Measurements from ENCODE around the gene CSAD. TPM values are rescaled to one million over a fixed set of nuclear protein-coding genes. Genes with fewer than 3 reads are reported as not detected.
"Not testable (repeated sequence)": the region's sequence is repeated elsewhere in the genome, so short reads cannot be mapped to it uniquely, and the experiment has no call there.

CSAD gene
- total RNA-seq, 1 experiment from 2014 or later = 2.8 TPM

- peak; percentile 51 for DNase-seq (ENCODE audit: low spot score)
These were observed 363 bp upstream of the CSAD start for GRCh38 chr12:53180931-53181645.

DNA sequence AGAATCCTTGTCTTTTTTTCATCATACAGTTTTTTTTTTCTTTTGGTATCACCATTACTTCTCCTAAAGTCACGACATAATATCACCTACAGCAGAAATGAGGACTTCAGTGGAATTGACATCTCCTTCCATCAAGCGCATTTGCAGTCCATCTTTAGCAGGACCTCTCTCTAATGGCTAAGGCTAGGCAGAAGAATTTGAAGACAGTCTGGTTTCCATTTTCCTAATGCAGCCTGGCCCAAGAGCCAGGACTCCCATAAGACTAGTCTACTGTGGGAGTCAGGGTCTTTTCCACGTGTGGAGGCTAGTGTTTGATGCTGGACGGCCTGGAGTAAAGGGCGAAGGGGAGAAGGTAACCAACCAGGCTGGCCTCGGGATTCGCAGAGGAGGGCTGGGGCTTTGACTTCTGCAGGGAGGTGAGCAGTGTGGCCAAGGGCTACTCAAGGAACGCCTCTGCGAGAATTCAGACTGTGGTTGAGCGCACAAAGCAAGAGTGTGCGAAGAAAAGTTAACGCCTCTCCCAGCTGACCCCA is 972 bp downstream of the CSAD start:
- no peak for DNase-seq (ENCODE audit: low spot score)

- DNase-seq (ENCODE audit: low spot score) = not testable (repeated sequence)
These were observed 1.9 kb downstream of the CSAD start for GRCh38 chr12:53178803-53179202.

GRCh38 chr12:53177447-53177846 is 3.3 kb downstream of the CSAD start:
- not testable (repeated sequence) for DNase-seq (ENCODE audit: low spot score)

- DNase-seq (ENCODE audit: low spot score) = no peak
These were observed 4.0 kb downstream of the CSAD start for GRCh38 chr12:53176750-53177149.

DNA sequence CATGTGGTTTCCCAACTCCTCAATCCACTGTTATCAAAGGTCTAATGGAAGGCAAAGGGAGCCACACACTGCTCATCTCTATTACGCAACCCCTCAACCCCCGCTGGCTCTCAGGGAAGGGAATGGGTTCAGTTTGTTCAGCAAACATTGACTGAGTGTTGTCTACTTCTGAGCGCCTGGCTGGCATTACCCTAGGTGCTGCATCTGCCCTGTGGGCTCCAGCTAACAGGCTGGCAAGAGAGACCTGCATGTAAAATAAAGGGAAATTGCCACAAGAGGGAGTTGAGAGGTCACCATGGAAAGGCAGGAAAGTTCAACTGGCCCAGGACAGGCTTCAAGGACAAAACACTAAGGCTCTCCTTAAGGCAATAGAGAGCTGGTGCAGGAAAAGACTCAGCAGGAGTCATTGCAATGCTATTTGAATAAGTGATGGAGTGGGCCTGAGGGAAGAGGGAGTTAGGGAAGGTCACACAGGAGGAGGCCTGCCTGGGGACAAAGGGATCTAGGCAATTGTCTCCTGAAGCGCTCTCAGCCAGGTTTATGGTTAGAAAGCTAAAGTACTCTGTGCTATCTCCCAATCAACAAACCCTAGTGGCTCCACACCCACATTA is 5.7 kb downstream of the CSAD start:
- DNase-seq (ENCODE audit: low spot score) = no peak

GRCh38 chr12:53173085-53173715 is 7.5 kb downstream of the CSAD start:
- DNase-seq (ENCODE audit: low spot score) = no peak

- no peak for DNase-seq (ENCODE audit: low spot score)
These were observed 8.4 kb downstream of the CSAD start for GRCh38 chr12:53172352-53172751.

DNA sequence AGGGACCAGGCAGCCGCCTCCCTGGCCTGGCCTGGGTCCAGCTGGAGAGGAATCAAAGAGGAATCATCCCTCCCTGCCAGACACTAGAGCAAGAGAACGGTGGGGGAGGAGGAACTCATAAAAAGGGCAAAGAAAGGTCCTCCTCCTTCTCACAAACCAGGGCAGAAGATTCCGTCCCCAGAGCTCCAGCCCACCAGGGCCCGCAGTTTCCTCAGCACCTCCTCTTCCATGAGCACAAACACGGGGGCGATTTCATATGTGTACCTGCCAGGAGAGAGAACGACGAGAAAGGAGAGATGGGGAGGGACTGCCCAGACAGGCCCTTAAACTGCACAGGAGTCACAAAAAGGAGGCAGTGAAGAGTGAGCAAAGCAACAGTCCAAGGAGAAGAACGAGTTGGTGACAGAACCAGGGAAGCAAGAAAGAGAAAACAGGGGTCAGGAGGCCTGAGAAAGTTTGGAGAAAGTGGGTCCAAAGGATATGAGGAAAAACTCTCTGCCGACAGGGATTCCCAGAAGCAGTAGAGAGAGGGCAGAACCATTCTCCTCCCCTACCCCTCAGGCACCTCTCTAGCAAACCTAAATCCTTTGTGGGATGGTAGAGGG is 8.9 kb downstream of the CSAD start:
- DNase-seq (ENCODE audit: low spot score) = no peak

- no peak for DNase-seq (ENCODE audit: low spot score)
These were observed 9.6 kb downstream of the CSAD start for GRCh38 chr12:53170876-53171724.

DNA sequence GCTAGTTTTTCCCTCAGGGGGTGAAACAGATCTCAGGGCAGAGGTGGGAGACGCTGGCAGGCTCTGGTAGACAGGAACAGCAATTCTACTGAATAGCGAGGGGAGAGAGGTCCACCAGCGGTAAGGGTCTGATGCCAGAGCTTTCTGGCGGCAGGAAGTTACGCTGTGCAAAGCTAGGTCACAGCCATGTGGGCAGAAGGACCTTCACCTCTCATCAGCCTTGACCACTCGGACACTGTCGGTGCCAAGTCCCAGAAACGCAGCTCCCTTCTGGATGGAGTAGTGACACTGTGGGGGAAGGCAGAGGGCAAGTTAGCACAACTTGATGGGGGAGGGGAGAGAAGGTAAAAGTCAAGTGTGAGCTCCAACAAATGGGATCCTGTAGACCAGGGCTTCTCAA is 10.5 kb downstream of the CSAD start:
- DNase-seq (ENCODE audit: low spot score) = no peak

DNA sequence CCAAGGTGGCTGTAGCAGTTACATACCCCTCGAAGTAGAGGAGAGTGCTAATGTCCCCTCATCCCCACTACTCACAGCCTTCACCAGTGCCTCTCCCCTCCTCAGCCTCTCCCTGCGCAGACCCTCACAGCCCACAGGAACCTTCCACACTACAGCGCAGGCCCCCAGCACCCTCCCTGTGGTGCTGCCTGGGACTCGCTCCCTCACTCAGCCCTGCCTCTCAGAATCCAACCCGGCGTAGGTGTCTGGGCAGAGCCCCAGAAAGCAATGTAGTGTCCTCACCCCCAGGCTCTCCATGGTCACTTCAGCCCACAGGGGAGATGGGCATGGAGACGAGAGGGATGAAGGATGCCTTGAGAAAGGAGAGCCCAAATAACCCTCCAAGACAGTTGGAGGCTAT is 11.1 kb downstream of the CSAD start:
- no peak for DNase-seq (ENCODE audit: low spot score)

- DNase-seq (ENCODE audit: low spot score) = no peak
These were observed 13.9 kb downstream of the CSAD start for GRCh38 chr12:53166837-53167236.

DNA sequence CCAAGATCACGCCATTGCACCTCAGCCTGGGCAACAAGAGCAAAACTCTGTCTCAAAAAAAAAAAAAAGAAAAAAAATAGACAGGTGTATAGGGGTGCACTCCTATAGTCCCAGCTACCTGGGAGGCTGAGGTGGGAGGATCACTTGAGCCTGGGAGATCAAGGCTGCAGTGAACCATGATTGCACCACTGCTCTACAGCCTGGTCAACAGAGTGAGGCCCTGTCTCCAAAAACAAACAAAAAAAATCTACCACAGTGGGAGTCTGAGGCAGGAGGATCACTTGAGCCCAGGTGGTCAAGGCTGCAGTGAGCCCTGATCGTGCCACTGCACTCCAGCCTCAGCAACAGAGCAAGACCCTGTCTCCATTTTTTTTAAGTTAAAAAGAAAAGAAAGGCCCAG is 17.7 kb downstream of the CSAD start:
- DNase-seq (ENCODE audit: low spot score) = not testable (repeated sequence)

DNA sequence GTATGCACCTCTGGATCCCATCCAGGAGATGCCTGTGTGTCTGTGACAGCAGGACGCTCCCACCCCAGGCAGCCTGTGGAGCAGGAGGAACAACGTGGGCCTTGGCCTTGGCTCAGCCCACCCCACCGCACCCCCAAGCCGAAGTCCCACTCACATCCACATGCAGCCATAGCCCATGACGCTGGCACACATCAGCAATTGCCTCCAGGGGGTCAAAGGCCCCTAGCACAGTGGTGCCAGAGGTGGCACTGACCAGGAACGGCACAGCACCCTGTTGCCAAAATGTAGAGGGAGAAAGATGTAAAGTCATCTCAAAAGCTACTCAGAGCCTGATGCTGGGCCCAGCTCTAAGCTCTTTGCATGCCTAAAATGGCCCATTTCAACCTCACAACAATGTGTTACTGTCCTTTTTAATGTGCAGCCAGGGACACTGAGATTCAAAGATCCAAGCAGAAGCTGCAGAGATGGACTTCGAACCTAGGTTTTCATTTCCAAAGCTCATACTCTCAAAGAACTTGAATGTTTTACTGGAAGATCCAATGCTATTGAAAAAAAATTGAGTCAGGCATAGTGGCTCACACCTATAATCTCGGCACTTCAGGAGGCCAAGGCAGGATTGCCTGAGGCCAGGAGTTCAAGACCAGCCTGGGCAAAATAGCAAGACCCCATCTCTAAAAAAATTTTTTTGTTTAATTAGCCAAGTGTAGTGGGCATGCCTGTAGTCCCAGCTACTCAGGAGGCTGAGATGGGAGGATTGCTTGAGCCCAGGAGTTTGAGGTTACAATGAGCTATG is 19.4 kb downstream of the CSAD start:
- DNase-seq (ENCODE audit: low spot score) = no peak

DNA sequence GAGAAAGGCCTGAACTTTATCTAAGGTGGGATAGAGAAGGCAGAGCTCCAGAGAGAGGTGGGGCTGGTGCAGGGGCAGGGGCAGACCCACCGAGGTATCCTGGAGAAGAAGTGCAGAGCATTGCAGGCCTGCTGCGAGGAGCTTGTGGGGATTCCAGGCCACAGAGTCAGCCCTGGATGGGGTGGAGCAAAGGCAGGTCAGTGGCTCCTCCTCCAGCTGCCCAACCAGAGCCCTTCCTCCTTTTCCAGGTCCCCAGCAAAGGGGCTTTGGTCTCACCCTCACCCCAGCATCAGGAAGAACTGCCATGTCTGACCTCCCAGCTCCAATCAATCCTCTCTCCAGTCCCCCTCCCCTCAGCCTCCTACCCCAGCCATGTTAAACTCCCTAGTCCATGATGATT is 20.1 kb downstream of the CSAD start:
- DNase-seq (ENCODE audit: low spot score) = no peak

GRCh38 chr12:53160000-53160399 is 20.7 kb downstream of the CSAD start:
- no peak for DNase-seq (ENCODE audit: low spot score)

- DNase-seq (ENCODE audit: low spot score) = peak; percentile 82
These were observed 21.4 kb downstream of the CSAD start for GRCh38 chr12:53159195-53159839.

GRCh38 chr12:53152390-53152789 is 28.3 kb downstream of the CSAD start:
- DNase-seq (ENCODE audit: low spot score) = no peak

DNA sequence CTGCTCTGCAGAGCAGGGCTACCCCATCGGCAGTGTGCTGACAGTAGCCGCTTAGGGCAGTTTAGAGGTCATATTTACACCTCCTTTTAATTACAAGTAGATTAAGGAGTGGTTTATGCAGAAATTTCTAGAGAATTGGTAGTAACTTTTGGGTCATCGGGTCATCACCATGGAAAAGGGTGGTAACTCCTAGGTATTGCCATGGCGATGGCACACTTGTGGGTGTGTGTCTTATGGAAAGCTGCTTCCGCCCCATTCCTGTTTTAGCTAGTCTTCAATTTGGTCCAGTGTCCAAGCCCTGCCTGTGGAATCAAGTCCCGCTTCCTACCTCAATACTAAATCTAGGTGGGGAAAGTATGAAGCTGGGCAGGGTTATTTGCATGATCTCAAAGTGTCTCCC is 29.7 kb downstream of the CSAD start:
- no peak for DNase-seq (ENCODE audit: low spot score)

All from H4 (cell line).